GM20000 (cell line): ENCODE results near the gene GATA6.

Source experiments
- DNase-seq: peaks from one replicate; pipeline ENCODE4 v3.0.0; 2012; ENCODE audit warnings: low spot score
- CTCF ChIP-seq: IDR thresholded peaks from 2 replicates; pipeline ENCODE4 v1.5.1; 2012; ENCODE audit warnings: mild to moderate bottlenecking, control low read depth; ENCODE audit errors: extremely low read depth, missing control alignments

GATA6 gene

GRCh38 chr18:22199005-22199404, 29.6 kb downstream of the GATA6 start:
- TF ChIP-seq CTCF, result no peak
- DNase-seq, result no peak

GRCh38 chr18:22200611-22201225, 31.3 kb downstream of the GATA6 start:
- TF ChIP-seq CTCF, result no peak

GRCh38 chr18:22203035-22203434, 33.6 kb downstream of the GATA6 start:
- no peak for TF ChIP-seq CTCF
- no peak for DNase-seq

More at GRCh38 chr18:22200611-22201225, 31.3 kb downstream of the GATA6 start:
- no peak for DNase-seq

- TF ChIP-seq CTCF, result no peak
- no peak for DNase-seq
Measured at GRCh38 chr18:22203536-22204213, 34.3 kb downstream of the GATA6 start.

- DNase-seq, result no peak
- no peak for TF ChIP-seq CTCF
Measured at GRCh38 chr18:22204214-22204536, 34.8 kb downstream of the GATA6 start.

GRCh38 chr18:22204996-22205395, 35.6 kb downstream of the GATA6 start:
- no peak for TF ChIP-seq CTCF
- DNase-seq, result no peak

- DNase-seq, result no peak
- no peak for TF ChIP-seq CTCF
Measured at GRCh38 chr18:22207021-22207758, 37.8 kb downstream of the GATA6 start.
